ENCODE measurements around the gene PAX7.

- TF ChIP-seq CTCF (IDR thresholded peaks at IDR 0.05) (no peak), EP300 (IDR thresholded peaks at IDR 0.05) (no peak), POLR2A (IDR thresholded peaks at IDR 0.05) (no peak)
Observed at GRCh38 chr1:18606443-18607288, 24.0 kb upstream of the PAX7 start.
